ENCODE results near the gene PTPRG. TPM values are rescaled to one million over a fixed set of nuclear protein-coding genes. Genes with fewer than 3 reads are reported as not detected.

Gene PTPRG
- total RNA-seq, 2 donors from 2014 or later, result 76.5 to 108 TPM

GRCh38 chr3:62208385-62208784 lies 647.0 kb downstream of the PTPRG start:
- no peak overlapping the region for H3K27ac ChIP-seq (ENCODE audit: low read depth, low read length)
- Mint-ChIP-seq H3K9me3 (no peaks in the 10 kb centered on the region), H3K4me1 (peaks cover 3% of the 10 kb centered on the region), H3K27ac (no peak overlapping the region), H3K36me3 (ENCODE audit: low read depth) (peaks cover 24% of the 10 kb centered on the region), H3K27me3 (ENCODE audit: insufficient read depth) (no peaks in the 10 kb centered on the region), H3K4me3 (no peak overlapping the region)
- no peaks in the 10 kb centered on the region for H3K9me3 ChIP-seq (ENCODE audit: control insufficient read depth, low read length)
- peaks cover 4% of the 10 kb centered on the region for H3K4me1 ChIP-seq (ENCODE audit: control insufficient read depth, insufficient read depth, low read length)
- H3K4me3 ChIP-seq (ENCODE audit: low read length), result no peak overlapping the region
- 90 to 92% methylated on average over 3 to 4 of the region's 4 CpGs for WGBS, 2 experiments (ENCODE audit: insufficient coverage in 1 of 2, insufficient read length in 1 of 2)
- TF ChIP-seq CTCF (conservative IDR thresholded peaks at IDR 0.05), result no peak
- no peaks in the 10 kb centered on the region for H3K27me3 ChIP-seq (ENCODE audit: control insufficient read depth, insufficient read depth, low read length, poor library complexity, severe bottlenecking)
- peaks cover 9% of the 10 kb centered on the region for H3K36me3 ChIP-seq (ENCODE audit: control insufficient read depth, insufficient read depth, low read length)
- H3K9ac ChIP-seq (ENCODE audit: extremely low read depth, low read length, poor library complexity, severe bottlenecking), result no peak overlapping the region
- DNase-seq, result no peak

GRCh38 chr3:62209101-62209500 lies 647.7 kb downstream of the PTPRG start:
- no peaks in the 10 kb centered on the region for H3K27me3 Mint-ChIP-seq (ENCODE audit: insufficient read depth)
- H3K4me3 Mint-ChIP-seq, result no peak overlapping the region
- H3K4me3 ChIP-seq (ENCODE audit: low read length), result no peak overlapping the region
- no peaks in the 10 kb centered on the region for H3K27me3 ChIP-seq (ENCODE audit: control insufficient read depth, insufficient read depth, low read length, poor library complexity, severe bottlenecking)
- no peak for DNase-seq
- H3K36me3 Mint-ChIP-seq (ENCODE audit: low read depth), result peaks cover 19% of the 10 kb centered on the region
- H3K9me3 ChIP-seq (ENCODE audit: control insufficient read depth, low read length), result no peaks in the 10 kb centered on the region
- peaks cover 2% of the 10 kb centered on the region for H3K36me3 ChIP-seq (ENCODE audit: control insufficient read depth, insufficient read depth, low read length)
- no peak for TF ChIP-seq CTCF (conservative IDR thresholded peaks at IDR 0.05)
- no peak overlapping the region for H3K27ac ChIP-seq (ENCODE audit: low read depth, low read length)
- WGBS, 2 experiments (ENCODE audit: insufficient coverage in 1 of 2, insufficient read length in 1 of 2), result 90 to 93% methylated on average over 5 of the region's 5 CpGs
- peaks cover 4% of the 10 kb centered on the region for H3K4me1 ChIP-seq (ENCODE audit: control insufficient read depth, insufficient read depth, low read length)
- no peak overlapping the region for H3K27ac Mint-ChIP-seq
- H3K9me3 Mint-ChIP-seq, result no peaks in the 10 kb centered on the region
- H3K9ac ChIP-seq (ENCODE audit: extremely low read depth, low read length, poor library complexity, severe bottlenecking), result no peak overlapping the region
- H3K4me1 Mint-ChIP-seq, result peaks cover 3% of the 10 kb centered on the region

- Mint-ChIP-seq H3K36me3 (ENCODE audit: low read depth) (peaks cover 18% of the 10 kb centered on the region), H3K27ac (no peak overlapping the region), H3K4me1 (peaks cover 3% of the 10 kb centered on the region), H3K9me3 (no peaks in the 10 kb centered on the region), H3K27me3 (ENCODE audit: insufficient read depth) (no peaks in the 10 kb centered on the region), H3K4me3 (no peak overlapping the region)
- H3K27ac ChIP-seq (ENCODE audit: low read depth, low read length), result no peak overlapping the region
- peaks cover 4% of the 10 kb centered on the region for H3K4me1 ChIP-seq (ENCODE audit: control insufficient read depth, insufficient read depth, low read length)
- 98% methylated on average over 4 to 5 of the region's 5 CpGs for WGBS, 2 experiments (ENCODE audit: insufficient coverage in 1 of 2, insufficient read length in 1 of 2)
- H3K36me3 ChIP-seq (ENCODE audit: control insufficient read depth, insufficient read depth, low read length), result no peaks in the 10 kb centered on the region
- no peak overlapping the region for H3K9ac ChIP-seq (ENCODE audit: extremely low read depth, low read length, poor library complexity, severe bottlenecking)
- no peak for DNase-seq
- no peak for TF ChIP-seq CTCF (conservative IDR thresholded peaks at IDR 0.05)
- no peaks in the 10 kb centered on the region for H3K9me3 ChIP-seq (ENCODE audit: control insufficient read depth, low read length)
- no peaks in the 10 kb centered on the region for H3K27me3 ChIP-seq (ENCODE audit: control insufficient read depth, insufficient read depth, low read length, poor library complexity, severe bottlenecking)
- no peak overlapping the region for H3K4me3 ChIP-seq (ENCODE audit: low read length)
Observed at GRCh38 chr3:62210011-62210410, 648.6 kb downstream of the PTPRG start.
